GM18520 (cell line): Measurements from ENCODE around the gene SMARCC1.
"Not testable (repeated sequence)": the region's sequence is repeated elsewhere in the genome, so short reads cannot be mapped to it uniquely, and the experiment has no call there.

Source experiments
- ATAC-seq: cut with Tn5 transposase; IDR thresholded peaks from one replicate; pipeline ENCODE4 v1.9.1; 2021; ENCODE audit not compliant: unreplicated experiment

SMARCC1 gene

DNA sequence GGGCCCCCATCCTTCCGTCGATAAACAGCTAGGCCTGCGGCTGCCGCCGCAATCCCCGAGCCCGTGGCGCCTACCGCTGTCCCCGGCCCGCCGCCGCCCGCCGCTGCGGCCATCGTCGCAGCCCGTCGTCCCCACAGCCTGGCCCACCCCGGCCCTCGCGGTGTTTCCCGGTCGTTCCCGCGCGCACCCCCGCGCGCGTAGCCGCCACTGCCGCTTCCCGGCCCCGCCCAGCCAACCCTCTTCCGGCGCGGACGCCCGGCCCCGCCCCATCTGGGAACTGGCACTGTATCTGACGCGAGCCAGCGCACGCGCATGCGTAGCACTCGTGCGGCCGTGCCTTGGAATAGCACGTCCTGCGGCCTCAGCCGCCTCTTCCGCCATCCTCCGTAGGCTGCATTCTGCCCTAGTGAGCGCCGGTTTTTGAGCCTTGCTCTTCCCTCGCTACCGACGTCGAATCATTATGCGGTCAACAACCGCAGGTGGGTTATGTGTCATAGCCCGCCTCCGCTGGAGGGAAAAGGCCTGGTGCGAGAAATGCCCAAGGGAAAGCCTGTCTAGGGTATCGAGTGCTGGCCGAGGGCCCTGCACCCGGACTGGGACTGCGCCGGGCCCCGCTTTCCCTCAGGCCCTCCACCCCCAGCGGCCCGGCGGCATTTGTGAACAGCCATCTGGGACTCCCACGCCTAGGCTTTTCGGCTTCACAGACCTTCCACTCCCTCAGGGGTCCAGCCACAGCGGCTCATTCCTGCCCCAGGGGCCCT lies at the start of gene SMARCC1:
Gene SMARCC1, minus strand, starts transcription at position 209 of the 761 bp plus-strand sequence. Its CDS starts 96 bp downstream, at position 113.
- peak; percentile 86 for ATAC-seq

DNA sequence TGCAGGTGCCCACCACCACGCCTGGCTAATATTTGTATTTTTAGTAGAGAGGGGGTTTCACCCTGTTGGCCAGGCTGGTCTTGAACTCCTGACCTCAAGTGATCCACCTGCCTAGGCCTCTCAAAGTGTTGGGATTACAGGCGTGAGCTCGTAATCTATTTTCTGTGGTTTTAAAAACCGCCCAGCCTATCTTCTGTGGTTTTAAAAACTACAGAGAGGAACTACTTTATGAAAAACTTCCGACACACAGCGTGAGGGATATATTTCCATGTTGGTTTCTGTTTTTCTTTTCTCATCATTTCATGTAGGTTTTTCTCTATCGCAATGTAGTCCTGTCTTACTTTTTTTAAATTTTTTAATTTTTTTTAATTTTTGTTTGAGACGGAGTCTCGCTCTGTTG lies 47.8 kb upstream of the SMARCC1 start:
- ATAC-seq = not testable (repeated sequence)

DNA sequence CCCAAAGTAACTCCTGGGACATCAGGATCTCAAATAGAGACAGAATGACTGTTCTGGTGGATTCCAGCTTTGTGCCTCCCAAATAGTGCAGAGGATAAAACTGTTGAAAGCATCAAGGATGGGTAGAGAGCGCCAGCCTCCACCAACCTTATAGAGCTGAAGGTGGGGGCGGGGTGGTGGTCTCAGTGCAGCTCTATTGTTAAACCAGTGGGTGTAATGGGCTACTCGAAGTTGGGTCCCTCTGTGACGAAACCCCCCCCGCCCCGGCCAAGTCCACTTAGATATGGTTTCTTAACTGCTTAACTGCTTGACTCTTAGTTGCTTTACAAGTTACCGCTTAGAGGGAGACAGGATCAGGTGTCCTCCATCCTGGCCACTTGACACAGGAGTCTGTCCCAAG lies 43.9 kb upstream of the SMARCC1 start:
- ATAC-seq = no peak

DNA sequence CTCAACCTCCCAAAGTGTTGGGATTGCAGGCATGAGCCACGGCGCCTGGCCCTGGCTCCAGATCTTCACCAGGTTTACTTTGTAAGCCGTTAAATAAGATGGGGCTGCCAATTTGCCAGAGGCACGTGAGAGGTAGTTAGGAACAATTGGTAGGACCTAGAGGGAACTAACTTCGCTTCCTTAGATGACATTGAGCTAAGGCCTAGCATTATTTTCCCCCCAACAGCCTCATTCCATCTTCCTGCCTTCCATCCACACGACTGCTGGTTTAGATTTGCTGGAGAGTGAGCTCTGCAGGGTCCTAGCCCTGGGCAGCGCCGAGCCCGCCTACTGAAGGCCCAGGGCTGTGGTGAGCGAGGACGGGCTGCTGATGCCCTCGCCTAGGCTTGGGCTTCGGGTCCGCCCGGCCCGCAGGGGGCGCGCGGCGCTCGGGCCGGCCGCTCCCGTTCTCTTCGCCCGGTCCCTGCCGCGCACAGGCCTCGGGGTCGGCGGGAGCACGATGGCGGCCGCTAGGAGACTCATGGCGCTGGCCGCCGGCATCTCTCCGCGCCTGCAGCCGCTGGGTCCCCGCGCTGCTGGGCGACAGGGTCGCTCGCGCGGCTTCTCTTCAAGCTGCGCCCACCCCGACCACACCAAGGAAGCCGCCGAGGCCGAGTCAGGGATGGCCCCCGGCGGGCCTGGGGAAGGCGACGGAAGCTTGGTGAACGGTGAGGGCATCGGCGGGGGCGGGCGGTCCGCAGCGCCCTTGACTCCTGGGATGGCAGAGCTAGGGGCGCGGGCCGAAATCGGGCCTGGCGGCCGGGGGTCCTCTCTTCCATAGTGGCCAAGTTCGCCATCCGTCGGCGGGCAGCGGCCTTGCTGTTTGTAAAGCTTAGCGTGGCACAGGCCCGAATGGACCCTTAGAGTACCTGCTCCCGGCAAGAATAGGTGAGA lies 43.1 kb upstream of the SMARCC1 start:
- ATAC-seq = peak; percentile 95

DNA sequence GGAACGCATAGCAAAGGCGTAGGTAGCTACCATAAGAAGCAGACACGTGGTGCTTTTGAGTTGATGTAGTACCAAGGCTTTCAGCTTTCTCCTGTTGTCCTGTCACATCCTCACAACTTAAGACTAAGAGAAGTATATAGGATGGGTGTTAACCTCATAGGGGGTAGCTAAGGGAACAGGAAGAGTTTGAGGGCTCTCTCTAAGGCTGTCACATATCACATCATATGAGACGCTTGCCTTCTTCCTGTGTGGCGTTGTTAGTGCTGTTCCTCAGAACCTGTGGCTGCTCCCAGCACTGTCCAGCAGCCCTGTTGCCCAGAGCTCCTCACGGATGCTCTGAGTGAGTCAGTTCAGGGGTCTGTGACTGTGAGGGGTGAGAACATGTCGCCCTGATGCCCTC lies 35.9 kb upstream of the SMARCC1 start:
- ATAC-seq = no peak

DNA sequence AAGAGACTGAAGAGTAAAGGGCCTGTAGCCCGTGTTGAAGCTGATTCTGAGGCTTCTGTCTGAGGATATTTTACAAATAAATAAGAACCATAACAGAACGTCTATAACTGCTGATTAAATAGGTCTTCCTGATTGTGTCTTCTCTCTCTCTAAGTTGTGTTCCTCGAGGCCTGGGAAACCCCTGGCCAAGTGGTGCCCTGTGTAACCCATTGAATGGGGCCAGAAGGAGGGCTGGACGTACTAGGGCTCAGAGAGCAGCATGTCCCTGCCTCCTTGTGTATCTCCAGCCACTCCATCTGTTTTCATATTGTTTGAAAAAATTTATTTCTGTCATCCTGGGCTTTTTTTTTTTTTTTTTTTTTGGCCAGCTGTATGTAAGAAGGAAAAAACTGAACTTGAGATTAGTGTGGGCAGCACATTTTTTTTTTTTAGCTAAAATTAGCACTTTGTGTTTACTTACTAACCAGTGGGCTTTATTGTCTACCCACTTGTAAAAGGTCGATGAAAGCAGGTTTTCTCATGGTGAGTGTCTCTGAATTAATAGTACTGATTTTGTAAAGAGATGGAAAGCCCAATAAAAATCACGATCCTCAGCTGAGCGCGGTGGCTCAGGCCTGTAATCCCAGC lies 32.0 kb upstream of the SMARCC1 start:
- no peak for ATAC-seq

DNA sequence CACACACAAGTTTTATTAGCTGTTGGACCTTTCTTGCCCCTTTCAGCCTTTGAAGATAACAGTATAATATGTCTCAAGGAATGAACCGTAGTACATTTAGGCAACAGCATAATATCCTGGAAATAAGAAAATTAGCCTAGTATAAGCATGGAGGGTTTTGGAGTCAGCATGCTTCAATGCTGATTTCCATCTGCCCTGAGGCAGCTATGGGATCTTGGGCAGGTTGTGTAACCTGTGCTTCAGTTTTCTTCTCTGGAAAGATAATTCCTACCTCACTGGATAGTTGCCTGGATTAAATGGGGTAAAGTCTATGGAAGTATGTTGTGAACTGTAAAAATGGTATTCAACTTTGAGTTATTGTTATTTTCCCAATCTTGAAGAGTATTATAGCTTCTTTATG lies 22.9 kb upstream of the SMARCC1 start:
- no peak for ATAC-seq

DNA sequence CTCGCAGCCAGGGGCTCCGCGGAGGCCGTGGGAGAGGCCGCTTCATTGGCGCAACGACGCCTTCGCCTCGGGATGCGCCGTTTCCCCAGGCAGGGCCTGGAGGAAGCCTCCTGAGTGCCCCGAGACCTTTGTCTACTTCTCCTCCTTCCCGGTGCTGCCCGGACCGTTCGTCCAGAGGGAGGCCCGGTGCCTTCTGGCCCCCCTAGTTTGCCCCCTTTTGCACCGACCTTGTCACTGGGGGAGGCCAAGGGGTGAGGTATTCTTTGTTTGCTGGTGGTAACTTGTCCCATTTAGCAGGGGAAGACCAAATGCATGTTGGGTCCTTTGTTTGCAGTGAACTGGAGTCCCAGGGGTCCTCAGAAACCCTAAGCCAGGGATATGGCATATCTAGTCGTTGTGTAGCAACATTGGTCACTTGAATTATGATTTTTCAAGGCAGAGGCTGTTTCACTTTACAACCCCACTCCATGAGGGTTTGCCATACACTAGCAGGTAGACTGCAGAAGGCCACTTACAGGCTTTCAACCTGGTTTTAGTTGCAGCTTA lies 21.9 kb upstream of the SMARCC1 start:
- no peak for ATAC-seq

DNA sequence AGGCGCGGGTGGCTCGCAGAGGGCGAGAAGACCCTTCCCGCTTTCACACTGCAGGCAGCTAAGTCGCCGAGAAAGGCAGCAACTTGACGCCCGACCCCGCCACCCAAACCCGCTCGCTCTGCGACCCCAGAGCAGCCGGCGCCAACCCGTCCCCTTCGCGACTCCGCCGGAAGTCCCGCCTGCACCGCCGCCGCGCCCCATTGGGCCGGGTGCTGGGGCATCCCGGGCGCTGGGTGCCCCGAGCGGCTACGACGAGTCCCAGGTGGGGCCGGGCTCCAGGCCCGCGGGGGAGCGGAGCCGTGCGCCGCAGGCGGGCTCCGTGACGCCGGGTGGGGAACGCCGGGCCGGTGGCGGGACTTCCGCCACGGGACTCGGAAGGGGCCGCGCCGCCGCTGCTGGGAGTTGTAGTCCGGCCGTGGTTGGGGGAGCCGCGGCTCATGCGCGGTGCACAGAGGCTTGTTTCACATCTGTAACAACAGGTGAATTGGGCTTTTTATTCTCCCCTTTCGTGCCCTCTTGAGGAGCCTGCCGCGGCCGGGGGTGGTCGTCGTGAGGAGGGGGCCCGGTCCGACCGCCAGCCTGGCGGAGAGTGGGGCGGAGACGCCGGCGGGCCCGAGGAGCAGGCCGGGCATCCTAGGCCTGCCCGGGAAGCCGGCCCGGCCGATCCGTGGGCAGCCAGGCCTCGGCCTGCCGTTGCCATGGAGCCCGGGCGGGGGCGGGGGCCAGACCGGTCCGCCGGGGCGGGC lies 21.2 kb upstream of the SMARCC1 start, which contains the start of gene DHX30:
Gene DHX30, plus strand, starts transcription at position 405 of the 746 bp plus-strand sequence. CDS start 7,546 bp downstream, outside the sequence.
- ATAC-seq = peak; percentile 70

DNA sequence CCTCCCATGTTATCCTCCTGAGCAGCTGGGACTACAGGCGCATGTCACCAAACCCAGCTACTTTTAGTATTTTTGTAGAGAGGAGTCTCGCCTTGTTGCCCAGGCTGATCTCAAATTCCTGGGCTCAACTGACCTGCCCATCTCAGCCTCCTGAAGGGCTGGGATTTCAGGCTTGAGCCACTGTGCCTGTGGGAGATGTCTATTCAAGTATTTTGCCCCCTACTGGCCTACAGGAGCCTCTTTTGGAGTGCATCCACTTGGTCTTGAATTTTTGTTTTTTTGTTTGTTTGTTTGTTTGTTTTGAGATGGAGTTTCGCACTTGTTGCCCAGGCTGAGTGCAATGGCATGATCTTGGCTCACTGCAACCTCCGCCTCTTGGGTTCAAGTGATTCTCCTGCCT lies 18.0 kb upstream of the SMARCC1 start:
- ATAC-seq = no peak

DNA sequence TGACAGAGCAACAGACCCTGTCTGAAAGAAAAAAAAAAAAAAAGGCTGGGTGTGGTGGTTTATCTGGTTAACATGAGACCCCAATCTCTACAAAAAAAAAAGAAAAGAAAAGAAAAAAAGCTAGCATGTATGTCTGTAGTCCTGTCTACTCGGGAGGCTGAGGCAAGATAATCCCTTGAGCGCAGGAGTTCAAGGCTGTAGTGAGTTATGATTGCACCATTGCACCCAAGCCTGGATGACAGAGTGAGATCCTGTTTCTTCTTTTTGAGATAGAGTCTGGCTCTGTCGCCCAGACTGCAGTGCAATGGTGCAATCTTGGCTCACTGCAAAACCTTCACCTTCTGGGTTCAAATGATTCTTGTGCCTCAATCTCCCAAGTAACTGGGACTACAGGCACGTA lies 12.9 kb upstream of the SMARCC1 start:
- ATAC-seq = no peak

DNA sequence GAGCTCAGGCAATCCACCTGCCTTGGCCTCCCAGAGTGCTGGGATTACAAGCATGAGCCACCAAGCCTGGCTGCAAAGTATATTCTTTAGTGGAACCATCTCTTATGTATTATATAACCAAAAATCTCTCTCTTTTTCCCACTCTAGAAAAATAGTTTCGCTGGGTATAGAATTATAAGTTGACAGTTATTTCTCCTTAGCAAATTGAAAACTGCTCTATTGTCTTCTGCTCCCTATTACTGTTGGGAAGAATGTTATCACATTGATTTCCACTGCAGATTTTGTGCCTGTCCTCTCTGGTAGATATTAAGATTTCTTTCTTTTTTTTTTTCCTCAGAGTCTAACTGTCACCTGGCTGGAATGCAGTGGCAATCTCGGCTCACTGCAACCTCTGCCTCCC lies 11.0 kb upstream of the SMARCC1 start:
- no peak for ATAC-seq

DNA sequence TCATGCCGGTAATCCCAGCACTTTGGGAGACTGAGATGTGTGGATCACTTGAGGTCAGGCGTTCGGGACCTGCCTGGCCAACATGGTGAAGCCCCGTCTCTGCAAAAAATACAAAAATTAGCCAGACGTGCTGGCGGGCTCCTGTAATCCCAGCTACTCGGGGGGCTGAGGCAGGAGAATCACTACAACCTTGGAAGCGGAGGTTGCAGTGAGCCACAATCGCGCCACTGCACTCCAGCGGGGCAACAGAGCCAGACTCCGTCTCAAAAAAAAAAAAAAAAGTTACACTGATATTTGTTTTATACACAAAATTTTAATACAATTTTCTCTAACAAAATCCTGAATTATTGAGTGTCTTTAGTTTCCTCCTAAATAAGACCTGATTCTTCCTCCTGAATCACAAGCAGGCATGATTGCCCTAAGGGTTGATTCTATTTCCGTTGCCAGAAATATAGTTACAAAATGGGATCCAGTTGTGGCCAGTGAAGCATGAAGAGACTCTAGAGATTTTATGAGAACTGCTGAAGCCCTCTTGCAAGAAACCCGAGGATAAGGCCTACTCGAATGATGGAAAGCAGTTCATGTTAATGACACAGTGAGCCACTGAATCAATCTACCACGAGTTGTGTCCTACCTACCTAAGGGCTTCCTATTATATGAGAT lies 9.6 kb upstream of the SMARCC1 start:
- no peak for ATAC-seq

DNA sequence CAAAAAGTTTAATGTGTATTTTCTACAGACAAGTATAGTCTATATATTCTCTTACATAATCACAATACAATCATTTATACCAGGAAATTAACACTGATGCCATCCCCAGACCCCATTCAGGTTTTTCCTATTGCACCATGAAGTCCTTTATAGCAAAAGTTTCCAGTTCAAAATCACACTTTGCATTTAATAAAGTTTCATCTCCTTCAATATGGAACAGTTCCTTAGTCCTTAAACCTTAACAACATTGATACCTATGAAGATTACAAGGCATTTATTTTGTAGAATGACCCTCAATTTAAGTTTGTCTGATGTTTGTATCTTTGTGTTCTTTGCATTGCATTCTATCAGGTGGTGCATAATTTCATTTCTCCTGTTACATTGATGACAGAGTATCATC lies 2.0 kb upstream of the SMARCC1 start:
- ATAC-seq = no peak

DNA sequence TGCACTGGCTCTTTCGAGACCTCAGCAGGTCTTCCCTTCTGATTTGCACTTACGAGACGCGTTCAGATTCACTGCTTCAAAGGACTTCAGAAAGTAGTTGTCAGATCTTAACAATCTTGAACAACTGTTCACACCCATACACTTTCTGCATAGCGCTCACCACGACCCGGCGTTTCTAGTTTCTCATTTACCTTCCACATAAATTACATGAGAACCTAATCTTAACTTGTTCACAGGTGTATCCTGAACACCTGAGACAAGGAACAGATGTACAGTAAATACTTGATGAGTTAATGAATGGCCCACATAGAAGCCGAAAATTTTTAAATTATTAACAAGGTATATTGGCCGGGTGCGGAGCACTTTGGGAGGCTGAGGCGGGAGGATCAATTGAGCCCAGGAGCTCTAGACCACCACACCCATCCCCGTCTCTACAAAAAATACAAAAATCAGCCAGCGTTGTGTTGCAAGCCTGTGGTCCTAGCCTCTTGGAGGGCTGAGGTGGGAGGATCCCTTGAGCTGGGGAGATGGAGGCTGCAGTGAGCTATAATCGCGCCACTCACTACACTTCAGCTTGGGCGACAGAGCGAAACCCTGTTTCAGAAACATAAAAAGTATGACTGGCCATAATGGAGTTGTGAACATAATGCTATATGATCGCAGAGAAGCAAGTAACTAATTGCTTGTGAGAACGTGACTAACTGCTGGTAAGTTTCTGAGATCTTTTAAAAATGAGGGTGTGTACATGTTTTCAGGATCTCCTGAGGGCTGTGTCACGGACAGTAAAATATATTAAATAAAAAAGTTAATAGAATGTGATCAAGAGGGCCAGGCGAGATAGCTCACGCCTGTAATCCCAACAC lies 984 bp upstream of the SMARCC1 start:
- ATAC-seq = no peak

DNA sequence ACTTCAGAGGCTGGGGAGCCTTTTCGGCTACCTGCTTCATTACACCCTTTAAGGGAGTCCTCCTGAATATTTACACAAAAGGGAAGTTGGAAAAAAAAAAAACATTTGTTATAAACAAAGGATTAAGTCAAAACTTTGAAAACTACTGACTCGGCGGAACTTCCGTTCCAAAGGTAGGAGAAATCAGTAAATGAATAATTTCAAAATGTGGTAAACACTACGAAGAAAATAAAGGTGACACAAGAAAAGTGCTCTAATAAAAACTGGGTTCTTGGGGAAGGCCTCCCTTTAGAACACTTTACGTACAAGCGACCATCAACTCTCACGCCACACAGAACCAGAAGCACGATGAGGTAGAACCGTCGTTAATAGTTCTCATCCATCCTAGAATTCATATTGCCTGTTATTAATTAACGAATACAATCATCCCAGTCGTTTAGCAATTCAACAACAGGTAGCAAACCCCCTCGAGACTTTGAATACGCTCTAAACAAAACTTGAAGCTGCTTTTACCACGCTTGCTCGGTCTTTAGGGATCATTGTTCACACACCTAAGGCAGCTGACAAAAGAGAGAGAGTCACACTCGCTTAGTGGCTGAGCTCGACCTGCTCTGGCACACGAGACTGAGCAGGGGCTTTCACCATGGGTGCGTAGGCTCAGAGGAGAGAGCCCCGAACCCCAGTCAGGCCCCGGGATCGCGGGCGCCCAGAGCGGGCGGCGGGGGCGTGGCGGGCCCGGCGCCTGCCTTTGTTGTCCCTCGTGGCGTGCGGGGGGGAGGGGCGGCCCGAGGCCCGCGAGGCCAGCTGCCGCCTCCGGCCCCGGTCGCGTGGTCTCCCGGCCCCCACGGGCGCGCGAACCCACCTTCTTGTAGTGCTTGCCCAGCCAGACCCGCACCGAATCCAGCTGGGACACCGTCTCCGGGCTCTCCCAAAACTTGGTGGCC lies 680 bp downstream of the SMARCC1 start:
- ATAC-seq = peak; percentile 22

DNA sequence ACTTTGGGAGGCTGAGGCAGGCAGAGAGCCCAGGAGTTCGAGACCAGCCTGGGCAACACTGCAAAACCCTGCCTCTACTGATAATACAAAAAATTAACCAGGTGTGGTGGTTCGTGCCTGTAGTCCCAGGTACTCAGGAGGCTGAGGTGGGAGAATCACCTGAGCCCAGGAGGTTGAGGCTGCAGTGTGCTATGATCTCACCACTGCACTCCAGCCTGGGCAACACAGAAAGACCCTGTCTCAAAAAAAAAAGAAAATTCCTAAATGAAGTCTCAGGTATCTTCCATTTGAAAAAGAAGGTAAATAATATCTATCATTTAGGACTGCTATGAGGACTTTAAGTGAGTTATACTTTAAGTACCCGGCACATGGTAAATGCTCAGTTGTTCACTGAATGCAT lies 2.9 kb downstream of the SMARCC1 start:
- no peak for ATAC-seq

DNA sequence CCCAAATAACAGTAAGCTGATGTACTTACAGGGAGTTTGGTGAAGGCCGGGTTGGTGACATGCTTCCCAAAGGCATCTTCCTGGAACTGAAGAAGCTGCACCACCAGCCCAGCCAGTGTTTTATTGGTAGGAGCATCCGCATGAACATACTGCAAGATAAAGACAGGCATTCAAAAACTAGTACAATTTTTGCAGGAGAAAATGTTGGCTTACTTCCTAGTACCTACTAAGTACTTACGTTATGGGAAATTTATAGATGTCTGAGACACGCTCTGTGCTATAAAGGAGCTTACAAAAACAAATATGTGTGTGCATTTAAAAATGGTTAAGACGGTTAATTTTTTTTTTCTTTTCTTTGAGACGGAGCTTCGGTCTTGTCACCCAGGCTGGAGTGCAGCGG lies 8.9 kb downstream of the SMARCC1 start:
- no peak for ATAC-seq
